HG03139 (cell line): ENCODE data around the gene TRIM26.

Source experiments
- ATAC-seq: cut with Tn5 transposase; IDR thresholded peaks from one replicate; pipeline ENCODE4 v1.9.1; 2021; ENCODE audit not compliant: unreplicated experiment

The TRIM26 gene

GRCh38 chr6:30211306-30211705, 1.9 kb downstream of the TRIM26 start:
- ATAC-seq = no peak

- no peak for ATAC-seq
Observed at GRCh38 chr6:30207619-30208295, 5.4 kb downstream of the TRIM26 start.

GRCh38 chr6:30206799-30207618, 6.2 kb downstream of the TRIM26 start:
- ATAC-seq = no peak

GRCh38 chr6:30206152-30206551, 7.1 kb downstream of the TRIM26 start:
- no peak for ATAC-seq

- ATAC-seq = no peak
Observed at GRCh38 chr6:30204116-30204515, 9.1 kb downstream of the TRIM26 start.

- no peak for ATAC-seq
Observed at GRCh38 chr6:30202366-30202765, 10.8 kb downstream of the TRIM26 start.

- ATAC-seq = peak; percentile 57
Observed at GRCh38 chr6:30200551-30201281, 12.5 kb downstream of the TRIM26 start.

GRCh38 chr6:30198166-30199084, 14.8 kb downstream of the TRIM26 start:
- no peak for ATAC-seq

- no peak for ATAC-seq
Observed at GRCh38 chr6:30196376-30196775, 16.8 kb downstream of the TRIM26 start.

- no peak for ATAC-seq
Observed at GRCh38 chr6:30195951-30196350, 17.3 kb downstream of the TRIM26 start.

- ATAC-seq = no peak
Observed at GRCh38 chr6:30194797-30195690, 18.2 kb downstream of the TRIM26 start.

- ATAC-seq = no peak
Observed at GRCh38 chr6:30192076-30192475, 21.1 kb downstream of the TRIM26 start.

GRCh38 chr6:30188541-30188940, 24.7 kb downstream of the TRIM26 start:
- no peak for ATAC-seq

GRCh38 chr6:30185846-30186484, 27.2 kb downstream of the TRIM26 start:
- ATAC-seq = no peak

GRCh38 chr6:30184417-30185031, 28.7 kb downstream of the TRIM26 start:
- ATAC-seq = no peak

GRCh38 chr6:30180145-30180544, 33.1 kb downstream of the TRIM26 start:
- ATAC-seq = no peak

GRCh38 chr6:30178837-30179236, 34.4 kb downstream of the TRIM26 start:
- ATAC-seq = no peak

GRCh38 chr6:30175765-30176164, 37.4 kb downstream of the TRIM26 start:
- no peak for ATAC-seq

- ATAC-seq = no peak
Observed at GRCh38 chr6:30172681-30173080, 40.5 kb downstream of the TRIM26 start.
